GM18517 (cell line): ENCODE results near the gene ABCB6.

Experiments used
- ATAC-seq: cut with Tn5 transposase; IDR thresholded peaks from one replicate; pipeline ENCODE4 v1.9.1; 2021; ENCODE audit warnings: mild to moderate bottlenecking, moderate library complexity; ENCODE audit not compliant: unreplicated experiment

Gene ABCB6

DNA sequence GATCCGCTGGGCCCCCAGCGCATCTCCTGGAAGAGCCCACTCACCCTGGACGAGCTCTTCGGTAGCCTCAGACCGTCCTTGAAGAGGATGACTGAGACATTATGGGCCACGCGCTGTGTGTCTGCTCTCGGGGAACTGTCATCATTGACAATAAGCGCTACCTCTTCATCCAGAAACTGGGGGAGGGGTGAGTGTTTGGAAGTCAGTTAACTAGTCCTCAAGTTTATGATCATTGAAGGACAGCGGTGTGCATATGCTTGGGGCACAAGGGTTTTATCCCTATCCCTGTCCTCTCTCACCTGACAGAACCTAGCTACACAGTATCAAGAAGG is 27.1 kb upstream of the ABCB6 start:
- ATAC-seq, result no peak

DNA sequence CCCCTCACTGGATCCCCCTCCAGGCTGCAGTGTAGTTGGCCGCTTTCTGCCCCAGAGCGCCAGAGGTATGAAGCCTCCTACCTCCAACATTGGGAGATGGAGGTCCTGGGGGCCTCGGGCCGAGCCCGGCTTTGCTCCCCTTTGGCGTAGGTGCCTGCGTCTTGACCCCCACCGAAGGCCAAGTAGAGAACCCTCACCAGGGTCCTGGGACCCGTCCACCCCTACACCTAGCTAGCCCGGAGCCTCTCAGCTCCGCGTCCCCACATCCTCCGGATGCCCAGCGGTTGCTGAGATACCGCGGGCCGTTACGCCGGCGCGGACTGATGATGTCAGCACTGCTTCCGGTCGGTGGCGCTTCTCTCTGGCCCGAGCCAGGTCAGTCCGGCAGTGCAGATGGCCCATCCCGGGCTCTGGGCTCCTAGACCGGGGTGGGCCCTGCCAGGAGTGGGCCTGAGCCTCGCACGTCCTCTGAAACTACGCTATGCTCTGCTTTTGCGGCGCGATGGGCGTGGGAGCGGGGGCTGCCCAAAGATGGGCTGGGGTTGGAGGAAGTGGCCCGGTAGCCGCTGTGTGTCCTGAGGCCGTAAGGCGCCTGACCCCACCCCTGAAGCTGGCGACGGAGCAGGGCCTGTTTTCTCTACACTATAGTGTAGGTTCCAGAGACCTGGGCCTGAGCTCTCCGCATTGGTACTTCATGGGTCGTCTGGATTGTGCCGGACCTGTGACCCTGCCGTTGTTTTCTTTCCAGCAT is 26.6 kb upstream of the ABCB6 start, which contains the start of the genes GLB1L and STK16:
TSS of gene GLB1L (minus strand) at position 297 of the 751 bp plus-strand sequence. CDS start 1,871 bp downstream, outside the sequence.
TSS of gene STK16 (plus strand) at position 332 of the 751 bp plus-strand sequence. CDS start 521 bp downstream, outside the sequence.
- peak; percentile 66 for ATAC-seq

- no peak for ATAC-seq
These were observed 26.0 kb upstream of the ABCB6 start for GRCh38 chr2:219244789-219245147.

- no peak for ATAC-seq
These were observed 24.6 kb upstream of the ABCB6 start for GRCh38 chr2:219243291-219243761.

DNA sequence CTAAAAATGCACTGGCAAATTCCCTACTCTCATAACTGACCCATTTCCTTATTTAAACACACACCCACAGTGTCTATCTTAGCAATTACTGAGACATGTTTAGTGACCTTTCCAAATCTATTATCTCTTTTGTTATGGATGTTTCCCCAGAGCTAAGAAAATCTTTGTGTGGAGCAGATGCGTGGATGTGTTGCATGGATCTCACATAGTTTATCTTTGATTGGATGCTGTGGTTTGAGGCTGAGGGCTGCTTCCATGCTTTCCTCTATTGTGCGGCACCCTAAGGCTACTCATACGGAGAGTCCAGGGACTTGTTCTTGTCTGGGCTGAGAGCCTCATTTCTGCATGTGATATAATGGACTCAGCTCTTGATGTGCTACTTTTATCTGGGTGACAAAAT is 15.6 kb upstream of the ABCB6 start:
- no peak for ATAC-seq

- ATAC-seq, result peak; percentile 13
These were observed 11.3 kb upstream of the ABCB6 start for GRCh38 chr2:219230059-219230540.

GRCh38 chr2:219229305-219230058 is 10.7 kb upstream of the ABCB6 start, which contains the start of the genes ANKZF1 and ATG9A:
ANKZF1 (plus strand) TSS chr2:219229806; CDS start chr2:219230258, 452 bp downstream.
ATG9A (minus strand) TSS chr2:219229636; CDS start chr2:219228024, 1,612 bp downstream.
- ATAC-seq, result peak; percentile 93

GRCh38 chr2:219228911-219229304 is 10.2 kb upstream of the ABCB6 start:
- ATAC-seq, result peak; percentile 3

DNA sequence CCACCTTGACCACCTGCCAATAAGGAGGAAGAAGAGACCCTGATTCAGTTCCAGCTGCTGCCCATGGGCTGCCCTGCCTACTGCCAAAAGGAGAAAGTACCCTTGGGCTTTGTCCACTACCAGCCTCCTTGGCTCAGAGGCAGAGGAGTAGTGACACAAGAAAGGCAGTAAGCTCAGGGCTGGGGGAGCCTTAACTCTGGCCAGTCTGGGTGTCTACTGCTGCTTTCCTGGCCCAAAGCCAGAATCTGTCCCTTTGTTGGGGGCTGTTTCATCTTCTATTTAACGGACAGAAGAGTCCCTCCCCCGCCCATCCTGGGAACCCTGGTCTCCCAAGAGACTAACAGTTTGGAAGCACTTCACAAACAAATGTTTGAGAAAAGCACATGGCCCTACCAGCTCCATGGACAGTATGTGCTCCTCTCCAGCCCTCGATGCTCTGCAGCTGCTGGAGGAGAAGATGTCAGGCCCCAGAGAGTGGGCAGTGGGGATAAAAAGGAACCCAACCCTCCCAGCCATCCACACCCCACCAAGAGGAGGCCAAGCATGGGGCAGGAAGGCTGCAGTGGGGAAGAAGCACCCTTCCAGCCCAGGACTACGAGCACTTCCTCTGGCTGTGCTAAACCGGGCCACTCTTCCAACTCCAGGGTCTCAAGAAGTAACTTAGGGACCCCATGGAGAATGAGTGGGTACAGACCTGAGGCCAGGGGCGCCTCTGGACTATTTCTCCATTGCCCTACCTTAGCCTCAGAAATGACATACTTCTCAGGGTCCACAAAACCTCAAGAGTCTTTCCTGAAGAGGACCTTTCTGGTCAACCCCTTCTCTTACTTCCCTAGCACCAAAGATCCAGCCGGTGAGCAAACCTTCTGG is 9.5 kb upstream of the ABCB6 start:
- no peak for ATAC-seq

DNA sequence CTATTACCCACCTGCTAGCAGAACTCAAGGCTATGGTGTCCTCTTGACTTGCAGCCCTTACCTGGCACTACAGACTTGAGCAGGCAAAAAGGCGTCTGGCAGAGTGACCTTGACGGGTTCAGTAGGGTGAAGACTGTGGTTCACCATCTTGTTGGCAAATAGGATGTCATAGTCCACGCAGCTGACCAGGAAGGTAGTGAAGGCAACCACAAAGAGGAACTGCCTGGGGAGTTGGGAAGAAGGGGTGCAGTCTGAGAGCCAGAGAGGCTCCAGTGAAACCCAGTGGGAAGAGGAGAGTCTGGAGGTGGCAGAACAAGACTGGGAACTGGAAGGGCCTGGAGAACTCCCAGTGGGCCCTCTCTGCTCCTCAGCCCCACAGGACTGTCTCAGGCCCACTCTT is 6.6 kb upstream of the ABCB6 start:
- no peak for ATAC-seq

DNA sequence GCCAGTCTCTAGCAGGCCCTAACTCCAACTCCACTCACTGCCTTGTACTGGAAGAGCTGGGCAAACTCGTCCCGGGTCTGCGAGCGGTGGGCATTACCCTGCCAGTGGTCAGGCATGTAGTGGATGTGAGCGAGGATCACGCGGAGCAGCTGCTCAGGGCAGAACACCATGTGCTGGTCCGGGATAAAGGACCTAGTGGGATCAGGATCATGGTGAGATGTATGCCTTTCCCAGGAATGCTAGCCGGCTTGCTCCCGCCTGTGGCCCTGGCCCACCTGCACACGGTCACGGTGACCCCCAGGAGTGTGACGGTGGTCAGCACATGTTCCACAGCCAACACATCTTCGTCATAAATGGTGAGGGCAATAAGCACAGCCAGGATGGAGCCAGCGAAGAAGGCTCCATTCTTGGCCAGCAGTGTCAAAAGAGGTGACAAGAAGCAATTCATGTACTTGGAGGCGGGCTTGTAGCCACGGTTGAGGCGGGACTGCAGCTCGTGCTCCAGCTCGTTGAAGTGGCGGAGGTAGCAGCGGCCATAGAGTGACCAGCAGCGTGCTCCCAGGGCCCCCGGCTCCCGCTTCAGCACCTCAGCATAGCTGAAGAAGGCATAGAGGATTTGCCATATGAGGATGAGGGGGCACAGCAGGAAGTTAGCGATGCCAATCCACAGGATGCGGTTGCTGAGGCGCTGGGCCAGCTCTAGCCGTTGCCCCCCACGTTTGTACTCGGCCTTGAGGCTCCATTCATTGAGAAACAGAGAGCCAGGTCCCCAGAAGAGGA is 5.3 kb upstream of the ABCB6 start:
- no peak for ATAC-seq

GRCh38 chr2:219221957-219222518 is 3.3 kb upstream of the ABCB6 start:
- no peak for ATAC-seq

DNA sequence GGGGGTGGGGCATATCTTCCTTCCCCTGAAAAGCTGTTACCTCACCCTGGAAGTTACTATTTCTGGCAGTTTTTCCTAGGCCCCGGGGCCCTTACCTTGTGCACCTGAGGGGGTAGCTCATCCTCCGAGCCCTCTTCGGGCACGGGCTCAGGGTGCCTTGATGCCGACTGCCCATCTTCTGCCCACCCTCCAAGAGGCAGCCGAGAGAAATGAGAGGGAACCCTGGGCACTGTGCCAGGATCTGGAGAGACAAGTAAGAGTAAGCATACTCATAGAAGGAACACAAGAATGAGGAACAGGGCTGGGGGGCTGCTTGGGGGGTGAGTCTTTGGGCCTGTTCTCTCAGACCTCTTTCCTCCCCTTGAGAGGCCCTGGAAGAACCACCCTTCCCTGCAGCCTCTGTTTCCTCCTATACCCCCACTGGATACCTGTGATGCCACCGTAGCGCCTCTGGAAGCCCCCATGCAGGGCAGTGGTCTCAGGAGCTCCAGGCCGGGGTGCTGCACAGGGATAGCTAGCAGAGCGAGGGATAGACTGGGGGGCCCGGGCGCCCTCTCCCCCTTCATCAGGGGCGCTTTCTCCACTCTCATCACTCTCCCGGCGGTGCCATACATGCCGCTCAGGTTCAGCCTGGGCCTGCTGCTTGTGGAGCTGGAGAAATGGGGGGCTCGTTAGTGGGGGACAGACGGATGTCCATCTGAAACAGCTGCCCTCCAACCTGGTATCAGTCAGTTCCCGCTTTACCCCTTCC is 2.1 kb upstream of the ABCB6 start:
- no peak for ATAC-seq

DNA sequence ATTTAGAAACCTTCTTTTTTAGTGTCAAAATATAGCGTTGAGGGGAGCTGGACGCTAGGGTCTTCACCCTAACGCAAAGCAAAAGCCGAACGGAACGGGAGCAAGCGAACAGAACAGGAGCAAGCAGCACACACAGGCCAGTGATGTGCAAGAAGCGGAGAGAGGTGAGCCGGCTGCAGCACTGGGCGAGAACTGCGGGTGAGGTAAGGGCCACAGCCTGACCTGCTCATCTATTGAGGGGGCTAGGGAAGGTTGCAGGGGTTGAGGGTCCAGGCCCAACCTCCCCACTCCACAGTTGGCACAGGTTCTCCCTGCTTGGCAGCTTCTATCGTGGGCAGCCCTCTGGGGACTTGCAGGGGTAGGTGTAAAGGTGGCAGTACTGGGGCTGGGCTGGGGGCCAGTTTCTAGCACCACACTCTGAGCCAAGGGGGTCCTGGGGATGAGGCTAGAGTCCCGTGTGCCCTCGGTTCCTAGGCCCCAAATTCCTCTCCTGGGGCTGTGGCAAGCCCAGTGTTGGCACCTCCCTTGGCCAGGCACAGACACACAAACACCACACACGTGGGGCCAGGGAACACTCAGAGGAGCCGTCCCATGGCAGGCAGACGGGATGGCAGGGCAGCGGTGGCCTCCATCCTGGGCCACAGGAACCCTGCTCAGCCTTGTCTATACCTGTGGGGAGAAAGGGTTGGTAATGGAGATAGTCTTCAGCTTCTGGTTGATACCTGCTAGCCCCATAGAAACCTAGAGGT is 1.2 kb upstream of the ABCB6 start:
- ATAC-seq, result no peak

- ATAC-seq, result peak; percentile 14
These were observed 484 bp downstream of the ABCB6 start for GRCh38 chr2:219218217-219218731.

GRCh38 chr2:219216535-219216915 is 2.2 kb downstream of the ABCB6 start:
- ATAC-seq, result no peak

DNA sequence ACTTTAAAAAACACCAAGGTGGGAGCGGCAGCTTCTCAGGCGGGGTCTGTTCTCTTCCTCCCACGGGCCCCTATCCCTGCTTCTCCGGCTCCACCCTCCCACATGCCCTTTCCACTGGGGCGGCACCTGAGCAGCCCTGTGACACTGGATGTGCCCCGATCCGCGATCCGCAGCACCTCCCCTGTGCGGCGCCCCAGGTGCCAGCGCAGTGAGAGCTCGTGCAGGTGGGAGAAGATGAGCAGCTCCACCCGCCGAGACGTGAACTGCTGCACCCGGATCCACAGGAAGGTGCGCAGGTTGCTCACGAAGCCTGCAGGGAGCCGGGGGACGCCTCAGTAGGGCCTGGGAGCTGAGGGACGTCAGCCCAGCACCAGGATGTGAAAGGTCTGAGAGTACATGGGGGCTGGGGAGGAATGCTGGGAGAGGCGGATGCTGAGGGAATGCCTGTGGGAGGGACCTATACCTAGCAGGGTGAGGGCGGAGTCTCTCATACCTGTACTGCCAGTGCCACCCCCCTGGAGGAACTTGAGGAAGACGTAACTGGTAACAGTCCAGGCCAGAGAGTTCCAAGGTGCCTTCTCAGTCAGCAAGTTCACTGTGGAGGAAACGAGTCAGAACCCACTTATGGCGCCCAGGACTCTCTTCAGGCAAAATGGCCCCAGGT is 2.8 kb downstream of the ABCB6 start:
- ATAC-seq, result no peak

DNA sequence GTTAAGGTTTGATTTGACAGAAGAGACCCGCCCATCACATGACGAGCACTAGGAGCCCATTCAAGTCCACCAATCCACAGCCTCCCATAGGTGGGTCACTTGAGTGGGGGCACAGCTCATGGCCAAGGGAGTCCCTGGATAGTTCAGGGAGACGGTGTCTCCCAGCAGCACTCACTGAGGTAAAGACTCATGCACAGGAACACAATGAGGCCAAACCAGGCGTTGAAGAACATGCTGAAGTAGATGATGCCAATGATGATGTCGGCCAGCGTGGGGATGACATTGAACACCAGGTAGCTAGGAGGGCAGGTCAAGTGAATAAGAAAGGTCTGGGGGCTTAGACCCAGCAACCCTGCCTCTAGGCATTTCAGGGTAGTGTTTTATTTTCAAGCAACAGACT is 4.0 kb downstream of the ABCB6 start:
- ATAC-seq, result no peak
